Hippocampal formation (tissue), 2 donors: ENCODE results near the gene NXN.
"Not testable (repeated sequence)": the region's sequence is repeated elsewhere in the genome, so short reads cannot be mapped to it uniquely, and the experiment has no call there.

Source experiments
- DNase-seq, 2 donors: peaks; one replicate each; lab custom pipeline; 2025; lab: John Stamatoyannopoulos, UW

NXN gene

GRCh38 chr17:953767-954166 is 25.8 kb downstream of the NXN start:
- no peak for DNase-seq

- not testable (repeated sequence) for DNase-seq
Measured at GRCh38 chr17:952592-952991, 27.0 kb downstream of the NXN start.

GRCh38 chr17:951325-952132 is 28.0 kb downstream of the NXN start:
- DNase-seq: no peak

GRCh38 chr17:949623-950303 is 29.8 kb downstream of the NXN start:
- no peak for DNase-seq

- no peak for DNase-seq
Measured at GRCh38 chr17:948284-948852, 31.2 kb downstream of the NXN start.

GRCh38 chr17:946510-947236 is 32.9 kb downstream of the NXN start:
- no peak for DNase-seq

GRCh38 chr17:945672-946071 is 33.9 kb downstream of the NXN start:
- no peak for DNase-seq

GRCh38 chr17:944266-944826 is 35.2 kb downstream of the NXN start:
- no peak for DNase-seq

GRCh38 chr17:935485-935884 is 44.1 kb downstream of the NXN start:
- no peak for DNase-seq

GRCh38 chr17:933312-934073 is 46.1 kb downstream of the NXN start:
- DNase-seq: no peak

GRCh38 chr17:930258-930657 is 49.3 kb downstream of the NXN start:
- no peak for DNase-seq

GRCh38 chr17:929586-929985 is 50.0 kb downstream of the NXN start:
- DNase-seq: no peak

GRCh38 chr17:927611-928461 is 51.7 kb downstream of the NXN start:
- DNase-seq: no peak

GRCh38 chr17:925817-926216 is 53.8 kb downstream of the NXN start:
- no peak for DNase-seq

- DNase-seq: no peak
Measured at GRCh38 chr17:924711-925475, 54.7 kb downstream of the NXN start.

- not testable (repeated sequence) for DNase-seq
Measured at GRCh38 chr17:924306-924705, 55.3 kb downstream of the NXN start.

GRCh38 chr17:923633-924032 is 55.9 kb downstream of the NXN start:
- no peak for DNase-seq

GRCh38 chr17:921161-921560 is 58.4 kb downstream of the NXN start:
- no peak for DNase-seq

GRCh38 chr17:920190-920589 is 59.4 kb downstream of the NXN start:
- DNase-seq: no peak
